ENCODE results near the gene SMOC2. TPM values are rescaled to one million over a fixed set of nuclear protein-coding genes. Genes with fewer than 3 reads are reported as not detected.

SMOC2 gene
- polyA plus RNA-seq, 1 donor (not counting 4 experiments of a cell fraction or from before 2014, with no cell fraction given): 1.1 TPM

GRCh38 chr6:168541307-168541706 is 100.3 kb downstream of the SMOC2 start:
- H3K4me1 ChIP-seq (ENCODE audit: control insufficient read depth, extremely low read depth, insufficient read depth, low read length): no peaks in the 10 kb centered on the region
- no peaks in the 10 kb centered on the region for H3K36me3 ChIP-seq (ENCODE audit: control insufficient read depth in 2 of 2, extremely low read depth in 1 of 2, insufficient read depth in 2 of 2, low read length in 2 of 2)
- no peaks in the 10 kb centered on the region for H3K79me2 ChIP-seq (ENCODE audit: control insufficient read depth, insufficient read depth, low read length)
- no peaks in the 10 kb centered on the region for H3K9me1 ChIP-seq (ENCODE audit: control insufficient read depth, extremely low read depth, insufficient read depth, low read length)
- H3K27me3 ChIP-seq (ENCODE audit: control insufficient read depth, extremely low read depth, insufficient read depth, low read length): no peaks in the 10 kb centered on the region
- H4K20me1 ChIP-seq (ENCODE audit: control insufficient read depth, extremely low read depth, insufficient read depth, low read length): no peaks in the 10 kb centered on the region
- H2AFZ ChIP-seq (ENCODE audit: control insufficient read depth, low read length): no peak overlapping the region
- no peak overlapping the region for H3K4me3 ChIP-seq (ENCODE audit: control insufficient read depth in 2 of 3, extremely low read depth in 1 of 3, insufficient read depth in 2 of 3, low read depth in 1 of 3, low read length in 3 of 3)
- DNase-seq (ENCODE audit: low read depth, low spot score): no peak
- no peak overlapping the region for H3K4me2 ChIP-seq (ENCODE audit: control insufficient read depth, extremely low read depth, insufficient read depth, low read depth, low read length)
- dilution Hi-C loops (cut with MboI; ENCODE audit: extremely low pct_ligation_motif_present, low sequenced_read_pairs): no loop called here
- no peak for FAIRE-seq
- H3K9ac ChIP-seq (ENCODE audit: control insufficient read depth, extremely low read depth, insufficient read depth, low read length): no peak overlapping the region
- H3K9me3 ChIP-seq (ENCODE audit: control insufficient read depth, low read depth, low read length): no peaks in the 10 kb centered on the region
- no peak for TF ChIP-seq EZH2 (IDR thresholded peaks at IDR 0.05; ENCODE audit: low read length)
- no peak for TF ChIP-seq CTCF (optimal IDR thresholded peaks at IDR 0.05 in 1 of 3, IDR thresholded peaks at IDR 0.05 in 1 of 3, conservative IDR thresholded peaks at IDR 0.05 in 1 of 3; ENCODE audit: extremely low read depth in 1 of 3, insufficient read depth in 2 of 3, low read length in 3 of 3)
- no peak overlapping the region for H3K27ac ChIP-seq (ENCODE audit: control insufficient read depth, insufficient read depth, low read length)

GRCh38 chr6:168542301-168542700 is 101.3 kb downstream of the SMOC2 start:
- H3K4me2 ChIP-seq (ENCODE audit: control insufficient read depth, extremely low read depth, insufficient read depth, low read depth, low read length): no peak overlapping the region
- H2AFZ ChIP-seq (ENCODE audit: control insufficient read depth, low read length): no peak overlapping the region
- no peak overlapping the region for H3K27ac ChIP-seq (ENCODE audit: control insufficient read depth, insufficient read depth, low read length)
- H3K9me3 ChIP-seq (ENCODE audit: control insufficient read depth, low read depth, low read length): no peaks in the 10 kb centered on the region
- no peaks in the 10 kb centered on the region for H3K4me1 ChIP-seq (ENCODE audit: control insufficient read depth, extremely low read depth, insufficient read depth, low read length)
- TF ChIP-seq EZH2 (IDR thresholded peaks at IDR 0.05; ENCODE audit: low read length): no peak
- TF ChIP-seq CTCF (optimal IDR thresholded peaks at IDR 0.05 in 1 of 3, IDR thresholded peaks at IDR 0.05 in 1 of 3, conservative IDR thresholded peaks at IDR 0.05 in 1 of 3; ENCODE audit: extremely low read depth in 1 of 3, insufficient read depth in 2 of 3, low read length in 3 of 3): no peak
- no peak overlapping the region for H3K4me3 ChIP-seq (ENCODE audit: control insufficient read depth in 2 of 3, extremely low read depth in 1 of 3, insufficient read depth in 2 of 3, low read depth in 1 of 3, low read length in 3 of 3)
- dilution Hi-C loops (cut with MboI; ENCODE audit: extremely low pct_ligation_motif_present, low sequenced_read_pairs): no loop called here
- H4K20me1 ChIP-seq (ENCODE audit: control insufficient read depth, extremely low read depth, insufficient read depth, low read length): no peaks in the 10 kb centered on the region
- DNase-seq (ENCODE audit: low read depth, low spot score): no peak
- H3K9ac ChIP-seq (ENCODE audit: control insufficient read depth, extremely low read depth, insufficient read depth, low read length): no peak overlapping the region
- no peaks in the 10 kb centered on the region for H3K79me2 ChIP-seq (ENCODE audit: control insufficient read depth, insufficient read depth, low read length)
- no peaks in the 10 kb centered on the region for H3K27me3 ChIP-seq (ENCODE audit: control insufficient read depth, extremely low read depth, insufficient read depth, low read length)
- no peaks in the 10 kb centered on the region for H3K36me3 ChIP-seq (ENCODE audit: control insufficient read depth in 2 of 2, extremely low read depth in 1 of 2, insufficient read depth in 2 of 2, low read length in 2 of 2)
- H3K9me1 ChIP-seq (ENCODE audit: control insufficient read depth, extremely low read depth, insufficient read depth, low read length): no peaks in the 10 kb centered on the region
- FAIRE-seq: no peak
